Liver (tissue), 10 donors: ENCODE results near the gene SRRM1. TPM values are rescaled to one million over a fixed set of nuclear protein-coding genes. Genes with fewer than 3 reads are reported as not detected.
A peak's percentile ranks its signal among the peaks of the same experiment; 100 is the strongest.
"Not testable (repeated sequence)": the region's sequence is repeated elsewhere in the genome, so short reads cannot be mapped to it uniquely, and the experiment has no call there.

Source experiments
- DNase-seq: peaks from one replicate; pipeline ENCODE4 v3.0.0-alpha.2; 2017; ENCODE audit warnings: low spot score
- H3K27ac ChIP-seq, 2 donors: one replicate each; pipeline ENCODE4 v1.7.0; 2013; ENCODE audit warnings: inconsistent platforms in 2 of 2, low read length in 2 of 2, control low read depth in 1 of 2, low read depth in 1 of 2, mild to moderate bottlenecking in 1 of 2
- H3K27me3 ChIP-seq, 4 donors: one replicate each; pipeline versions ENCODE4 v1.6.1 to v1.7.0; 2013; ENCODE audit warnings: low read length in 3 of 4, inconsistent platforms in 1 of 4, mild to moderate bottlenecking in 1 of 4, moderate library complexity in 1 of 4; ENCODE audit not compliant: control insufficient read depth in 4 of 4, insufficient read depth in 4 of 4
- H3K36me3 ChIP-seq, 4 donors: one replicate each; pipeline versions ENCODE4 v1.6.1 to v1.7.0; 2013; ENCODE audit warnings: low read length in 3 of 4, mild to moderate bottlenecking in 3 of 4, low read depth in 1 of 4, moderate library complexity in 1 of 4; ENCODE audit not compliant: control insufficient read depth in 4 of 4, insufficient read depth in 3 of 4
- H3K4me1 ChIP-seq, 4 donors: one replicate each; pipeline versions ENCODE4 v1.6.1 to v1.7.0; 2013; ENCODE audit warnings: low read length in 3 of 4, mild to moderate bottlenecking in 3 of 4, moderate library complexity in 1 of 4; ENCODE audit not compliant: control insufficient read depth in 4 of 4, insufficient read depth in 4 of 4
- H3K4me3 ChIP-seq, 3 donors: one replicate each; pipeline versions ENCODE4 v1.6.1 to v1.7.0; 2013; ENCODE audit warnings: low read length in 3 of 3, control low read depth in 1 of 3, low read depth in 1 of 3, mild to moderate bottlenecking in 1 of 3
- H3K9ac ChIP-seq, 2 donors: one replicate each; pipeline ENCODE4 v1.7.0; 2013; ENCODE audit warnings: low read length in 2 of 2, mild to moderate bottlenecking in 2 of 2, moderate library complexity in 2 of 2, control low read depth in 1 of 2, low read depth in 1 of 2
- H3K9me3 ChIP-seq, 4 donors: one replicate each; pipeline versions ENCODE4 v1.6.1 to v1.7.0; 2013; ENCODE audit warnings: low read length in 3 of 4; ENCODE audit not compliant: control insufficient read depth in 4 of 4
- EGR1 ChIP-seq, 2 donors: IDR thresholded peaks; 2 replicates each; pipeline ENCODE4 v1.6.1; 2016 to 2018; ENCODE audit warnings: antibody characterized with exemption in 2 of 2, low read depth in 2 of 2
- GABPA ChIP-seq, 2 donors: IDR thresholded peaks in 1 of 2; conservative IDR thresholded peaks in 1 of 2; 2 replicates each; pipeline ENCODE4 v1.6.1; 2016; ENCODE audit warnings: antibody characterized with exemption in 2 of 2, mild to moderate bottlenecking in 1 of 2, moderate library complexity in 1 of 2
- HNF4G ChIP-seq: IDR thresholded peaks from 2 replicates; pipeline ENCODE4 v1.6.1; 2016; ENCODE audit warnings: antibody characterized with exemption
- JUND ChIP-seq, 2 donors: IDR thresholded peaks; 2 replicates each; pipeline ENCODE4 v1.6.1; 2016; ENCODE audit warnings: antibody characterized with exemption in 2 of 2
- NR2F2 ChIP-seq: IDR thresholded peaks from 2 replicates; pipeline ENCODE4 v1.6.1; 2016; ENCODE audit warnings: antibody characterized with exemption
- RAD21 ChIP-seq, 2 donors: IDR thresholded peaks; 2 replicates each; pipeline ENCODE4 v1.6.1; 2016; ENCODE audit warnings: antibody characterized with exemption in 2 of 2, mild to moderate bottlenecking in 2 of 2
- RXRA ChIP-seq, 2 donors: IDR thresholded peaks; 2 replicates each; pipeline ENCODE4 v1.6.1; 2017 to 2018; ENCODE audit warnings: antibody characterized with exemption in 2 of 2, mild to moderate bottlenecking in 1 of 2
- SP1 ChIP-seq: IDR thresholded peaks from 2 replicates; pipeline ENCODE4 v1.6.1; 2018; ENCODE audit warnings: antibody characterized with exemption, mild to moderate bottlenecking
- WGBS: extraction: QIAGEN DNeasy Blood & Tissue Kit; methylation state at CpG from one replicate; pipeline ENCODE4 v1.1.7; 2013; 5-methylcytosine and 5-hydroxymethylcytosine counted together
- polyA plus RNA-seq, 2 donors: library from polyadenylated mRNA; stranded (reverse) in 1 of 2; unstranded in 1 of 2; fragments of 200-250 nt in 1 of 2; fragments of >200 nt in 1 of 2; fragmentation: Nextera tagmentation in 1 of 2; extraction: Ambion mirVana in 1 of 2; gene quantifications; one replicate each; pipeline versions ENCODE4 v1.2.1 to v1.2.3, GENCODE V29; 2013 to 2015
- small RNA-seq: library from RNA; depleted of rRNA; stranded (forward); fragments of <200 nt; gene quantifications from one replicate; pipeline ENCODE3, GENCODE V24; 2014
- total RNA-seq, 2 donors: library from RNA; depleted of rRNA; stranded (reverse); fragments of >200 nt; gene quantifications; one replicate each; pipeline ENCODE4 v1.2.3, GENCODE V29; 2014
- TF ChIP-seq, protein P1 (sequence below): IDR thresholded peaks from 2 replicates; pipeline ENCODE4 v1.6.1; 2016; ENCODE audit warnings: antibody characterized with exemption
- TF ChIP-seq, protein P2 (sequence below): IDR thresholded peaks from 2 replicates; pipeline ENCODE4 v1.6.1; 2016; ENCODE audit warnings: antibody characterized with exemption
- TF ChIP-seq, protein P3 (sequence below): IDR thresholded peaks from 2 replicates; pipeline ENCODE4 v1.6.1; 2016; ENCODE audit warnings: antibody characterized with exemption
- donor health status: healthy.
- donor health status: healthy.
- donor health status: healthy.
- donor health status: healthy.
- donor health status: healthy.

SRRM1 gene
- total and polyA plus RNA-seq, 4 donors: 18.4 to 66.0 (median 31.6) TPM

DNA sequence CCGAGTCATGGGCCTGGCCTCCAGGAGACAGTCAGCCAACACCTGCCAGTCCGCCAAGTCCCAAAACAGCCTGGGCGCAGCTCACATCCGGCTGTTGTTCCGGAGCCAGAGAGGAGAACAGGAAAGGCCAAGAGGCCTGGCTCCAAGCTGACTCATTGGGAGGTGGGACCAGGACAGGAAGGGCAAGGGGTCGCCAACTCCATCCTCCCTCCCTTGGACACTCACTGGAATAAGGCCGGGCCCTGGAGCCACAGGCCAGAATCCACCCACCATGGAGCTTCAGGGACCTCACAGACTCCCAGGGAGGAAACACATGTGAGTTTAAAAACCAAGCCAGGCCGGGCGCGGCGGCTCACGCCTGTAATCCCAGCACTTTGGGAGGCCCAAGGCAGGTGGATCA lies 77.0 kb downstream of the SRRM1 start:
- Histone ChIP-seq H3K9me3 (no peaks in the 10 kb centered on the region), H3K27ac (peak overlapping the region in 1 of 2 donors; percentile 69), H3K4me1 (peaks cover 7 to 25% (median 22%) of the 10 kb centered on the region in 4 donors), H3K9ac (no peak overlapping the region), H3K27me3 (no peaks in the 10 kb centered on the region), H3K36me3 (no peaks in the 10 kb centered on the region), H3K4me3 (no peak overlapping the region)
- peak; percentile 68 to 82 for TF ChIP-seq JUND (IDR thresholded peaks at IDR 0.05)
- TF ChIP-seq, protein P1, sequence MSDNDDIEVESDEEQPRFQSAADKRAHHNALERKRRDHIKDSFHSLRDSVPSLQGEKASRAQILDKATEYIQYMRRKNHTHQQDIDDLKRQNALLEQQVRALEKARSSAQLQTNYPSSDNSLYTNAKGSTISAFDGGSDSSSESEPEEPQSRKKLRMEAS: no peak
- TF ChIP-seq RAD21 (IDR thresholded peaks at IDR 0.05): peak in 1 of 2 donors; percentile 39
- peak; percentile 62 for TF ChIP-seq SP1
- peak; percentile 60 to 64 for TF ChIP-seq RXRA (IDR thresholded peaks at IDR 0.05)
- TF ChIP-seq, protein P2, sequence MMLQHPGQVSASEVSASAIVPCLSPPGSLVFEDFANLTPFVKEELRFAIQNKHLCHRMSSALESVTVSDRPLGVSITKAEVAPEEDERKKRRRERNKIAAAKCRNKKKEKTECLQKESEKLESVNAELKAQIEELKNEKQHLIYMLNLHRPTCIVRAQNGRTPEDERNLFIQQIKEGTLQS: no peak
- TF ChIP-seq NR2F2: peak; percentile 99
- TF ChIP-seq, protein P3, sequence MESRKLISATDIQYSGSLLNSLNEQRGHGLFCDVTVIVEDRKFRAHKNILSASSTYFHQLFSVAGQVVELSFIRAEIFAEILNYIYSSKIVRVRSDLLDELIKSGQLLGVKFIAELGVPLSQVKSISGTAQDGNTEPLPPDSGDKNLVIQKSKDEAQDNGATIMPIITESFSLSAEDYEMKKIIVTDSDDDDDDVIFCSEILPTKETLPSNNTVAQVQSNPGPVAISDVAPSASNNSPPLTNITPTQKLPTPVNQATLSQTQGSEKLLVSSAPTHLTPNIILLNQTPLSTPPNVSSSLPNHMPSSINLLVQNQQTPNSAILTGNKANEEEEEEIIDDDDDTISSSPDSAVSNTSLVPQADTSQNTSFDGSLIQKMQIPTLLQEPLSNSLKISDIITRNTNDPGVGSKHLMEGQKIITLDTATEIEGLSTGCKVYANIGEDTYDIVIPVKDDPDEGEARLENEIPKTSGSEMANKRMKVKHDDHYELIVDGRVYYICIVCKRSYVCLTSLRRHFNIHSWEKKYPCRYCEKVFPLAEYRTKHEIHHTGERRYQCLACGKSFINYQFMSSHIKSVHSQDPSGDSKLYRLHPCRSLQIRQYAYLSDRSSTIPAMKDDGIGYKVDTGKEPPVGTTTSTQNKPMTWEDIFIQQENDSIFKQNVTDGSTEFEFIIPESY: no peak
- peak; percentile 23 to 52 for TF ChIP-seq GABPA (IDR thresholded peaks at IDR 0.05 in 1 of 2, conservative IDR thresholded peaks at IDR 0.05 in 1 of 2)
- no peak for DNase-seq
- 69% methylated on average over 12 of the region's 12 CpGs for WGBS

DNA sequence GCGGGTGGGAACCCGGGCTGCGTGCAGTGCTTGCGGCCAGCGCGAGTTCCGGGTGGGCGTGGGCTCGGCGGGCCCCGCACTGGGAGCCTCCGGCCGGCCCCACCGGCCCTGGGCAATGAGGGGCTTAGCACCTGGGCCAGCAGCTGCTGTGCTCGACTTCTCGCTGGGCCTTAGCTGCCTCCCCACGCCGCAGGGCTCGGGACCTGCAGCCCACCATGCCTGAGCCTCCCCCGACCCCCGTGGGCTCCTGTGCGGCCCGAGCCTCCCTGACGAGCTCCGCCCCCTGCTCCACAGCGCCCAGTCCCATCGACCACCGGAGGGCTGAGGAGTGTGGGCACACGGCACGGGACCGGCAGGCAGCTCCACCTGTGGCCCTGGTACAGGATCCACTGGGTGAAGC lies 78.4 kb downstream of the SRRM1 start:
- Histone ChIP-seq H3K4me3 (no peak overlapping the region), H3K27ac (no peak overlapping the region), H3K4me1 (peaks cover 6 to 25% (median 19%) of the 10 kb centered on the region in 4 donors), H3K27me3 (no peaks in the 10 kb centered on the region), H3K9me3 (no peaks in the 10 kb centered on the region), H3K36me3 (no peaks in the 10 kb centered on the region), H3K9ac (no peak overlapping the region)
- TF ChIP-seq NR2F2: no peak
- TF ChIP-seq GABPA (IDR thresholded peaks at IDR 0.05 in 1 of 2, conservative IDR thresholded peaks at IDR 0.05 in 1 of 2): no peak
- TF ChIP-seq RXRA (IDR thresholded peaks at IDR 0.05): no peak
- no peak for TF ChIP-seq EGR1 (IDR thresholded peaks at IDR 0.05; ENCODE audit: low read depth in 2 of 2)
- TF ChIP-seq HNF4G: no peak
- DNase-seq: no peak
- WGBS: 97% methylated on average over 31 of the region's 31 CpGs

DNA sequence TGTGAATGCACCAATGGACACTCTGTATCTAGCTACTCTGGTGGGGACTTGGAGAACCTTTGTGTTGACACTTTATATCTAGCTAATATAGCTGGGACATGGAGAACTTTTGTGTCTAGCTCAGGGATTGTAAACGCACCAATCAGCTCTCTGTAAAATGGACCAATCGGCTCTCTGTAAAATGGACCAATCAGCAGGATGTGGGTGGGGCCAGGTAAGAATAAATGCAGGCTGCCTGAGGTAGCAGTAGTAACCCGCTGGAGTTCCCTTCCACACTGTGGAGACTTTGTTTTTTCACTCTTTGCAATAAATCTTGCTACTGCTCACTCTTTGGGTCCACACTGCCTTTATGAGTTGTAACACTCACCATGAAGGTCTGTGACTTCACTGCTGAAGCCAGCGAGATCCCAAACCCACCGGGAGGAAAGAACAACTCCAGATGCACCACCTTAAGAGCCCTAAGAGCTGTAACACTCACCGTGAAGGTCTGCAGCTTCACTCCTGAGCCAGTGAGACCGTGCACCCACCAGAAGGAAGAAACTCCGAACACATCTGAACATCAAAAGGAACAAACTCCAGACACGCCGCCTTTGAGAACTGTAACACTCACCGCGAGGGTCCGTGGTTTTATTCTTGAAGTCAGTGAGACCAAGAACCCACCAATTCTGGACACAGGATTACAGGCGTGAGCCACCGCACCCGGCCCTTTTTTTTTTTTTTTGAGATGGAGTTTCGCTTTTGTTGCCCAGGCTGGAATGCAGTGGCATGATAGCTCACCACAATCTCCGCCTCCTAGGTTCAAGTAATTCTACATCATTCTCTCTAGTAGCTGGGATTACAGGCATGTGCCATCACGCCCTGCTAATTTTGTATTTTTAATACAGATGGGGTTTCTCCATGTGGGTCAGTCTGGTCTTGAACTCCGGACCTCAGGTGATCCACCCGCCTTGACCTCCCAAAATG lies 79.3 kb downstream of the SRRM1 start:
- not testable (repeated sequence) for H3K4me3 ChIP-seq, H3K27me3 ChIP-seq, H3K9me3 ChIP-seq, H3K9ac ChIP-seq, DNase-seq, H3K27ac ChIP-seq, H3K36me3 ChIP-seq
- 90% methylated on average over 21 of the region's 21 CpGs for WGBS
- H3K4me1 ChIP-seq: peaks cover 6 to 18% (median 13%) of the 10 kb centered on the region in 4 donors

Small RNAs within 50 kb of the gene (small RNA-seq; reads per million reads assigned to genes)
- not detected for gene RF00019

Other genes starting within 250 kb of the SRRM1 start
- 1 to 10 TPM in 1 of 2 donors, under 1 TPM in 1; 0.92 to 2.9 TPM for gene STPG1, start 229.5 kb upstream of the SRRM1 start, total RNA-seq
- 1 to 10 TPM in 1 of 2 donors, under 1 TPM in 1; 0.93 to 1.2 TPM for gene STPG1, start 229.5 kb upstream of the SRRM1 start, polyA plus RNA-seq
- gene NIPAL3, start 227.5 kb upstream of the SRRM1 start, total RNA-seq: 10 to 100 TPM in 1 of 2 donors, 1 to 10 TPM in 1; 7.5 to 12.0 TPM
- 1 to 10 TPM; 3.0 to 4.5 TPM for gene NIPAL3, start 227.5 kb upstream of the SRRM1 start, polyA plus RNA-seq
- 1 to 10 TPM; 1.2 to 3.1 TPM for gene RCAN3, start 140.5 kb upstream of the SRRM1 start, total RNA-seq
- gene RCAN3, start 140.5 kb upstream of the SRRM1 start, polyA plus RNA-seq: 1 to 10 TPM in 1 of 2 donors, under 1 TPM in 1; 0.97 to 1.3 TPM
- gene NCMAP, start 87.2 kb upstream of the SRRM1 start, total RNA-seq: 1 to 10 TPM in 1 of 2 donors, under 1 TPM in 1; 0.67 to 4.8 TPM
- under 1 TPM; 0.31 to 0.56 TPM for gene NCMAP, start 87.2 kb upstream of the SRRM1 start, polyA plus RNA-seq
- gene CLIC4, start 102.1 kb downstream of the SRRM1 start, total RNA-seq: 10 to 100 TPM; 36.1 to 40.7 TPM
- gene CLIC4, start 102.1 kb downstream of the SRRM1 start, polyA plus RNA-seq: 10 to 100 TPM; 15.0 to 20.6 TPM